Activated T-cell treated with anti-CD3 and anti-CD28 coated beads, Interleukin-2, amount 50 U/mL, for 24 hours (primary cell): ENCODE data around the gene KRTAP16-1.

Experiments
- DNase-seq: peaks from one replicate; pipeline ENCODE4 v3.0.0-alpha.2; 2020
- H3K27ac Mint-ChIP-seq: 2 replicates; pipeline ENCODE4 v1.8.0; 2020; ENCODE audit warnings: mild to moderate bottlenecking, mixed read lengths
- H3K27me3 Mint-ChIP-seq: 2 replicates; pipeline ENCODE4 v1.8.0; 2020; ENCODE audit warnings: mixed read lengths
- H3K36me3 Mint-ChIP-seq: 2 replicates; pipeline ENCODE4 v1.8.0; 2020; ENCODE audit warnings: low read depth, mixed read lengths
- H3K4me1 Mint-ChIP-seq: 2 replicates; pipeline ENCODE4 v1.8.0; 2020; ENCODE audit warnings: low read depth, mixed read lengths
- H3K4me3 Mint-ChIP-seq: 2 replicates; pipeline ENCODE4 v1.8.0; 2020; ENCODE audit warnings: mild to moderate bottlenecking, moderate library complexity, mixed read lengths
- H3K9me3 Mint-ChIP-seq: 2 replicates; pipeline ENCODE4 v1.8.0; 2020; ENCODE audit warnings: mixed read lengths

The KRTAP16-1 gene

DNA sequence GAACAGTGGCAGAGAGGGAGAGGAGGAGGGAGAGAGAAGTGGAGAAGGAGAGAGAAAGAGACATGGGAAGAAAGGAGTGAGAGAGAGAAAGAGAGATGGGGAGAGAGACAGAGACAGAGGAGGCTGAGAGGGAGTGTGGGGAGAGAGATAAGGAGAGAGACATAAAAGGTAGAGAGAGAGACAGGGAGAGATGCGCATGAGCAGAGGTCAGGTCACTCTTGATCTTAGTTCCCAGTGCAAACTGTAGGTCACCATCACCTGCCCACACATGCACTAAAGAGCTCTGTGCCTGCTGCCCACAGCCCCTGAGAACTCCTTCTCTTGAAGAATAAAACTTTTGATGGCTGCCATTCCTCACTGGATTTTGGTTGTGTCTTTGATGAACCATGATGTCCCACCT is 26.6 kb upstream of the KRTAP16-1 start:
- no peak overlapping the region for H3K4me3 Mint-ChIP-seq
- no peak for DNase-seq
- H3K27me3 Mint-ChIP-seq, result no peaks in the 10 kb centered on the region
- H3K36me3 Mint-ChIP-seq, result no peaks in the 10 kb centered on the region
- H3K4me1 Mint-ChIP-seq, result peaks cover 58% of the 10 kb centered on the region
- no peak overlapping the region for H3K27ac Mint-ChIP-seq
- H3K9me3 Mint-ChIP-seq, result no peaks in the 10 kb centered on the region

DNA sequence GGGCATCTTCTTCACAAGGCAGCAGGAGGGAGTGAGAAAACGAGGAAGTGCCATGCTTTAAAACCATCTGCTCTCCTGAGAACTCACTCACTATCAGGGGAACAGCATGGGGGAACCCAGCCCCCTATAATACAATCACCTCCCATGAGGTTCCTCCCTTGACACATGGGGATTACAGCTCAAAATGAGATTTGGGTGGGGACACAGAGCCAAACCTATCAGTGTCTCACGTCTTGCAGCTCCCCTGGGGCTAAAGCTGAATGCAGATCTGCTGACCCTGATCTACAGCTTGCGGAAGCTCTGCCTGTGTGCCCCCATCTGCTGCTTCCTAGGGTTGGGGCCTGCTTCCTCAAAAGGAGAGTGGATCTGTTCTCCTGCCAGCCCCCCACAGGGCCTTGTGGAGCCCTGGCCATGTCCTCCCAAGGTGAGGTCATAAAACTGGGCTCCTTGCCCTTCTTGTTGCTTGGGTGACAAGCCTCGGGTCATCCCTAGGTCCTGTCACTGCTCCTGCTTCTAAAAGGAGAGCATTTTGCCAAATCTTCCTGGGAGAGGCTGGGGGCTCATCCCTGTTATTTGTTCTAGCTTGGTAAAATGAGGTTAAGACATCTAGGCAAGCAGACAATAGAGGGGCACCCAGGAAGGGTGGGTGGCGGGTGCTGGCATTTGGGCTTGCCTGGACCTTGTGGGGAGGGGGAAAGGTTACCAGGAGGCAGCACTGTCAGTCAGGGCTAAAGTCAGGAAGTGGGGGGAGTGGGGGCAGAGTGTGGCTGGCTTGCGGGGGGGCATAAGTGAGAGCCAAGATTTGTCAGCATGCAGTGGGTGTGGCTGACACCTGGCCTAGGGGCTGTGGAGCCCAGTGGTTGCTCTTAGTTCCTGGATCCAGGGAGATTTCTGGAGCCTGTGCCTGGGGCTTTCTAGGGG is 25.5 kb upstream of the KRTAP16-1 start:
- H3K27ac Mint-ChIP-seq, result no peak overlapping the region
- H3K27me3 Mint-ChIP-seq, result no peaks in the 10 kb centered on the region
- no peaks in the 10 kb centered on the region for H3K36me3 Mint-ChIP-seq
- DNase-seq, result no peak
- H3K4me1 Mint-ChIP-seq, result peaks cover 47% of the 10 kb centered on the region
- H3K4me3 Mint-ChIP-seq, result no peak overlapping the region
- no peaks in the 10 kb centered on the region for H3K9me3 Mint-ChIP-seq

DNA sequence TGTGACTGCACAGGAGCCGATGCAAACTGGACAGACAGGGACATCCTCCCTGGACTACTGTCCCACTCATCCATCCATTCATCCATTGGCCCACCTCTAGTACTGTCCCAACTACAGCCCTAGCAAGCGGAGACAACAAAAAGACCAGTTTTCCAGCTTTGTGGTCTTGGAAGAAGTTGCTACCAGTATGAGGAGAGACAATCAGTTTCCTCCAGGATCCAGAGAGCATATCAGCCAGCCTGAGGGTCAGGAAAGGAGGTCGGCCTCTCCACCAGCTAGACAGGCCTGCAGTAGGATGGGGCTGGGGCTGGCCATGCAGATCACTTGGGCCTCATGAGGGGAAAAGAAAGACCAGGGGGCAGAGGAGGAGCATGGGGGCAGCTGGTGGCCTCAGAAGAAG is 24.7 kb upstream of the KRTAP16-1 start:
- H3K9me3 Mint-ChIP-seq, result no peaks in the 10 kb centered on the region
- peaks cover 39% of the 10 kb centered on the region for H3K4me1 Mint-ChIP-seq
- H3K27ac Mint-ChIP-seq, result no peak overlapping the region
- H3K27me3 Mint-ChIP-seq, result no peaks in the 10 kb centered on the region
- H3K36me3 Mint-ChIP-seq, result no peaks in the 10 kb centered on the region
- no peak for DNase-seq
- no peak overlapping the region for H3K4me3 Mint-ChIP-seq

DNA sequence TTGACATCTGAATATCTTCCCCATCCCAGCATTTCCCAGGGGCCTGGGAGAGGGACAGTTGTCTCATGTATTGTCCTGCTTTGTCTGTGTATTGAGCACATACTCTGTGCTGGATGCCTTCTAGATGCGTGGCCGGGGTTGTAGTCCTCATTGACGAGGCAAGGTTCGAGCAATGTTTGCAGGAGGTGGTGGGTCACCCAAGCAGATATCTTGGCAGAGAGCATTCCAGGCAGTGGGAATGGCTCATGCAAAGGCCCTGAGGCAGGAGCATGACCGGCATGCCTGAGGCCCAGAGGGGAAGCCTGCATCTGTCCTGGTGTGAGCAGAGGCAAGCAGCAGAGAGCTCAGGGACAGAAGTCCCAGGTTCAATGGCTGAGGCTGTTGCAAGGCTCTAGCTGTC is 24.0 kb upstream of the KRTAP16-1 start:
- H3K36me3 Mint-ChIP-seq, result no peaks in the 10 kb centered on the region
- no peak for DNase-seq
- H3K4me1 Mint-ChIP-seq, result peaks cover 34% of the 10 kb centered on the region
- H3K4me3 Mint-ChIP-seq, result no peak overlapping the region
- H3K9me3 Mint-ChIP-seq, result no peaks in the 10 kb centered on the region
- no peaks in the 10 kb centered on the region for H3K27me3 Mint-ChIP-seq
- no peak overlapping the region for H3K27ac Mint-ChIP-seq

DNA sequence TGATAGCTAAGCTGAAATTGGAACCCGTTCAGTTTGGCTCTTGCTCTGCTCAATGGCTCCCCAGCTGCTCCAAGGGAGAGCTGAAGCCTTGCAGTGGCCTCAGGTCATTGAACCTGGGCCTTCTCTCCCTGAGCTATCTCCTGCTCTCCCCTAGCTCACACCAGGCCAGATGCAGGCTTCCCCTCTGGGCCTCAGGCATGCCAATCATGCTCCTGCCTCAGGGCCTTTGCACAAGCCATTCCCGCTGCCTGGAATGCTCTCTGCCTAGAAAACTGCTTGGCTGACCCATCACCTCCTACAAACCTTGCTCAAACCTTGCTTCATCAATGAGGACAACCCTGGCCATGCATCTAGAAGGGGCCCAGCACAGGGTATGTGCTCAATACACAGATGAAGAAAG is 23.1 kb upstream of the KRTAP16-1 start:
- Mint-ChIP-seq H3K4me1 (peaks cover 32% of the 10 kb centered on the region), H3K27me3 (no peaks in the 10 kb centered on the region), H3K4me3 (no peak overlapping the region), H3K27ac (no peak overlapping the region), H3K36me3 (no peaks in the 10 kb centered on the region), H3K9me3 (no peaks in the 10 kb centered on the region)
- DNase-seq, result no peak

DNA sequence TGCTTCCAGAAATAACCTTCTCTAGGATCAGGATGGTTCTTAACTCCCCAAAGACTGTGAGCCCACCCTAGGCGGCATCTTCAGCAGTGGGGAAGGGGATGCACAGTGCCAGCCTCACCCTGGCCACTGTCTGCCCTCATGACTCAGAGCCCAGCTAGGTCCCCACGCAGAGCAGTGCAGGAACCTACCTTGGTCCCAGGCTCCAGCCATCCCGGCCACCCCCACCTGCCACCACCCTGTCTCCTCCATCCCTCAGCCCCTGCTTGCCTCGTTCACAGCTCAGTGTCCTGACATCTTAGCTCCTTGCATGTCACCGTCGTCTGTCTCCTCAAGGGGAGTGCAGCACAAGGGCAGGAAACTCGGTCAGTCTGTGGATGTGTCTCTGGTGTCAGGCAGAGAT is 22.5 kb upstream of the KRTAP16-1 start:
- H3K4me3 Mint-ChIP-seq, result no peak overlapping the region
- no peaks in the 10 kb centered on the region for H3K36me3 Mint-ChIP-seq
- no peak overlapping the region for H3K27ac Mint-ChIP-seq
- no peaks in the 10 kb centered on the region for H3K27me3 Mint-ChIP-seq
- no peaks in the 10 kb centered on the region for H3K9me3 Mint-ChIP-seq
- H3K4me1 Mint-ChIP-seq, result peaks cover 37% of the 10 kb centered on the region
- no peak for DNase-seq

DNA sequence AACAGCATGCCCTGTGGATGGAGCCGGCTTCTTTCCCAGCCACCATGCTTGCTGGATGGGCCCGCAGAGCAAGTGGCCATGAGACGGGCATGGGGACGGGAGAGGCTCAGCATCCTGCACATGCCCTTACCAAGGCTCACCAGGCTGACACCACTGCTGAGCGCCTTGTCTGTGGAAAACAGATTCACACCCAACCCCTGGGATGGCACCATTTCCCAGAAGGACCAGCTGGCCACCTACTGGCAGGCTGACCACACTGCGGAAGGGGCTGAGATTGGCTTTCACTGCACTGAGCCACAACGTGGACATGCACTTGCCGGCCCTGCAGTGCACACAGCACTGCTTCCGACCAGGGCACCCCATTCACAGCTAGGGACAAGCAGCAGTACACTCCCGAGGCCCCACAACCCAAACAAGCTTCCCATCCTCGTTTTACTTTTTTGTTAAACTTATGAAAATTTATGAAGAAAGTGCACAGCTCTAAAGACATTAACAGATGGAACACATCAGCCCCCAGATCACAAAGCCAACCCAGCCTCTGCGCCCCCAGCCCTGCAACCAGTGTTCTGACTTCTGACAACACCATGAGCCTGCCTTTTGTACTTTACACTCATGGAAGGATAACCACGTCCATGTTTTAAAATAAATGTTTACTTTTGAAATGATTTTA is 20.3 kb upstream of the KRTAP16-1 start:
- DNase-seq, result no peak
- peaks cover 25% of the 10 kb centered on the region for H3K4me1 Mint-ChIP-seq
- no peak overlapping the region for H3K27ac Mint-ChIP-seq

DNA sequence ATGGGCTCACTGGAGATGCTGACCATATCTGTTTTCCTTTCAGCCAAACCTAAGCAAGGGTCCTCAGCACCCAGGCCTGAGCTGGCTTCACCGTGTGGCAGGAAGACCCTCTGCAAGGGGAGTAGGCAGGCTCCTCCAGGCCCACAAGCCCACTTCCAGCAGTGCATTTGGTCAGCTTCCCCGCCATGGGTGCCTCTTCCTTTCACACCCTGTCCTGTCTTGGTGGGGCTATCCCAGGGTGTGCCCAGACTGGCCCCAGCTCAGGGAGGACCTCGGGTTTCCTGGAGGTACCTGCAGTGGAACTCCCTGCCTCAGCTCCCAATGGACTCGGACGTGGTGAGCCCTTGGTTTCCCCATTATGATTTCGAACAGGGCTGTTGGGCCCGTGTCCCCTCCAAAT is 19.1 kb upstream of the KRTAP16-1 start:
- Mint-ChIP-seq H3K9me3 (no peaks in the 10 kb centered on the region), H3K27ac (no peak overlapping the region), H3K36me3 (no peaks in the 10 kb centered on the region), H3K4me1 (peaks cover 24% of the 10 kb centered on the region), H3K4me3 (no peak overlapping the region), H3K27me3 (no peaks in the 10 kb centered on the region)
- no peak for DNase-seq

More for the DNA sequence above, 20.3 kb upstream of the KRTAP16-1 start:
- H3K9me3 Mint-ChIP-seq, result no peaks in the 10 kb centered on the region
- no peak overlapping the region for H3K4me3 Mint-ChIP-seq
- no peaks in the 10 kb centered on the region for H3K36me3 Mint-ChIP-seq
- H3K27me3 Mint-ChIP-seq, result no peaks in the 10 kb centered on the region

DNA sequence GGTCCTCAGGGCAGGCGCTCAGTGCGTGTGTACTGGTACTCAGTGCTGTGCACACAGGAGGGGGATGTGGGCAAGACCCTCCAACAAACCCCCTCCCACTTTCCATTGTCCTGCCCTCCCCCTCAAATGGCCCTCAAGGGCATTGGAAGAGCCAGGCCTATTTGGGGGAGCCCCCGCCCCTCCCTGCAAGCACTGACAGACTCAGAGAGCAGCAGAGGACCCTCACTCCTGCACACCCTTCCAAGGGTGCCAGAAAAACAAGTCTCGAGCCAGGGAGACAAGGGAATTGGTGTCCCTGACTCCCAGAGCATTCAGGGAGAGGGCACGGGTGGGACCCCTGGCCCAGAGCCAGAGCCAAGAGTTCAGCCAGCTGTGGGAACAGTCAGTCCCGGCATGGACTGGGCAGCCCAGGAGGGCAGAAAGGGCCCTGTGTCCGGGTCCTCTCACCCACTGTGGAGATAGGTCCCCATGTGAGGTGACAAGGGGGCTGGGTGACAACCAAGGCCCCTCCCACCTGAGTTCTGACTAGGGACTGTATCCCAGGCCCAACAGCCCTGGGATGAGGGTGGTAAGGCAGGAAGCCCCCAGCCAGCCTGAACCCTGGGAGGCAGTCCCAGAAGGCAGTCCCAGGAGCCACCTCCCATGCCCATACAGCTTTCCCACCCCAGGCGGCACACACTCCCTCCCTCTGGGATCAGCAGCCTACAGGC is 18.5 kb upstream of the KRTAP16-1 start:
- Mint-ChIP-seq H3K36me3 (no peaks in the 10 kb centered on the region), H3K27ac (no peak overlapping the region), H3K4me3 (no peak overlapping the region), H3K9me3 (no peaks in the 10 kb centered on the region), H3K27me3 (no peaks in the 10 kb centered on the region), H3K4me1 (peaks cover 27% of the 10 kb centered on the region)
- DNase-seq, result no peak

DNA sequence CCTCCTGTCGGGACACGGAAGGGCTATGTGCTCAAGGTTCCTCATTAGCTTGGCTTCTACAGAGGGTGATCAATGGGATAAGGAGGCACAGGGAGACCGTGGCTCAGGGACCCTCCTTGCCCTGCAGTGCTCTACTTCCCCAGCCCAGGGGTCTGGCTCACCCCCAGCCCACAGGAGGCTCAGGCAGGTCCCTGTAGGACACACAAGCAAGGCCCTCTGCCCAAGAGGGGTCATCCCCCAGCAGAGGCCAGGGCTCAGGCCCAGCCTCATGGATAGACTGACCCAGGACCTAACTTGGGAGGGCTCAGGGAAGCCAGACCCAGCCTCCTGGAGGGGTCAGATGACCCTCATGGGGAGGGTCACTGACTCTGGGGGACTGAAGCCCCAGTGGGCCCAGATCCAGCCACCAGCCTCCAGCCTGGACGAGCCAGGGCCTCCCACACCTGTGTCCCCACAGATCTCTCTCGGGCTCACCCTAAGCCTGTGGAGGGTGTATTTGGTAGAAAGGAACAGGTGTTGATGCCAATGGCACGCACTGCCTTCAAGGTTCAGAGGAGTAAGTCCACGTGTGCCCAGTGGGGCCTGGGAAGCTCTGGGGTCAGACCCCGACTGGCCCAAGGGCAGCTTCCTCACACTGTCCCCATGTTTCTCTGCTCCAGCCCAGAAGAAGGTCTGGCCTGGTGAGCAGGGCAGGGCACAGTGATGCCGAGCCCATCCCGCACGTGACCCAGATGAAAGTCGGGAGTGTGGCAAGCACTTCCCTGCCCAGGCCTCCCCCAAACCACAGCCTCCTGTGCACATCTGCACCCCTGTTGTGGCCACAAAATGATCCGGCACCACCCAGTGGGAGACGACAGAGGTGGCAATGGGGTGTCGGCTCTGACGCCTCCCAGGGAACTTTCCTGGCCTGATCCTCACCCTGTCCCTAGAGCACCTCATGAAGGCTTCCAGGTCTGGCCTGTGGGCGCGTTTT is 17.4 kb upstream of the KRTAP16-1 start:
- Mint-ChIP-seq H3K27ac (no peak overlapping the region), H3K4me3 (no peak overlapping the region), H3K4me1 (peaks cover 29% of the 10 kb centered on the region), H3K36me3 (no peaks in the 10 kb centered on the region), H3K27me3 (no peaks in the 10 kb centered on the region), H3K9me3 (no peaks in the 10 kb centered on the region)
- no peak for DNase-seq

DNA sequence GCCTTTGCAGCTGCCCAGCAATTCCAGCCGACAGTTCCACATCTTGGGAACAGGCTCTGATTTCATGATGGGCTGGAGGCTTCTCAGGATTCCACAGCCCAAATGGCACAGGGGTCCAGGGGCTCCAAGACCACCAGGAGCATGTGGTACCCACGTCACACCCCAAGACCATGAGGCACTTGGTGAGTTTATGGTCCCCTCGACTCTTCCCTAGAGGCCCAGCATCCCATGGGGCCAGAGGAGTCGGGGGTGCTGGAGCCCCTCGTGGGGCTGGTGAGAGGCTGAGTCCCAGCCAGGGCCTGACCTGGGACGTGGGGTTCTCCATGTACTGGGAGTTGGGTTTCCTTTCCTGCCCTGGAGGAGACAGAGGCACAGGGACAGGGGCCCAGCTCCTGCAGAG is 16.5 kb upstream of the KRTAP16-1 start:
- H3K36me3 Mint-ChIP-seq, result no peaks in the 10 kb centered on the region
- H3K27ac Mint-ChIP-seq, result no peak overlapping the region
- DNase-seq, result no peak
- H3K4me3 Mint-ChIP-seq, result no peak overlapping the region
- H3K4me1 Mint-ChIP-seq, result peaks cover 29% of the 10 kb centered on the region
- H3K27me3 Mint-ChIP-seq, result no peaks in the 10 kb centered on the region
- H3K9me3 Mint-ChIP-seq, result peaks cover 1% of the 10 kb centered on the region

DNA sequence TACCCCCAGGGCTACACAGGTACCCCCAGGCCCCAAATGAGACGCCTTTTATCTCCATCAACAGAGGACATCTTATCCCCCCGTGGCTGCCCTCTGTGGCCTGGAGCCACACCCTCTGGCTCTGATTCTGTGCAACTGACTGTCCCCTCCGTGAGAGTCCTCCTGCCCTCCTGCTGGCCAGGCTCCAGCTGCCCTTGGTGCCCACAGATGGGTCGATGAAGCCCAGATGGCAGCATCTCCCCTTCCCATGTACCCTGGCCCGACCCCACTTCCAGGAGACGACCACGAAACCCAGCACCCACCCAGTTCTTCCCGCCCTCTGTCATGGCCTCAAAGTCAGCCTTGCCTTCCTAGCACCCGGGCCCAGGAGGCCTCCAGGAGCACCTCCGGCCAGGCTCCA is 16.0 kb upstream of the KRTAP16-1 start:
- peaks cover 29% of the 10 kb centered on the region for H3K4me1 Mint-ChIP-seq
- H3K36me3 Mint-ChIP-seq, result no peaks in the 10 kb centered on the region
- no peak overlapping the region for H3K27ac Mint-ChIP-seq
- peaks cover 4% of the 10 kb centered on the region for H3K9me3 Mint-ChIP-seq
- DNase-seq, result no peak
- no peak overlapping the region for H3K4me3 Mint-ChIP-seq
- H3K27me3 Mint-ChIP-seq, result no peaks in the 10 kb centered on the region

DNA sequence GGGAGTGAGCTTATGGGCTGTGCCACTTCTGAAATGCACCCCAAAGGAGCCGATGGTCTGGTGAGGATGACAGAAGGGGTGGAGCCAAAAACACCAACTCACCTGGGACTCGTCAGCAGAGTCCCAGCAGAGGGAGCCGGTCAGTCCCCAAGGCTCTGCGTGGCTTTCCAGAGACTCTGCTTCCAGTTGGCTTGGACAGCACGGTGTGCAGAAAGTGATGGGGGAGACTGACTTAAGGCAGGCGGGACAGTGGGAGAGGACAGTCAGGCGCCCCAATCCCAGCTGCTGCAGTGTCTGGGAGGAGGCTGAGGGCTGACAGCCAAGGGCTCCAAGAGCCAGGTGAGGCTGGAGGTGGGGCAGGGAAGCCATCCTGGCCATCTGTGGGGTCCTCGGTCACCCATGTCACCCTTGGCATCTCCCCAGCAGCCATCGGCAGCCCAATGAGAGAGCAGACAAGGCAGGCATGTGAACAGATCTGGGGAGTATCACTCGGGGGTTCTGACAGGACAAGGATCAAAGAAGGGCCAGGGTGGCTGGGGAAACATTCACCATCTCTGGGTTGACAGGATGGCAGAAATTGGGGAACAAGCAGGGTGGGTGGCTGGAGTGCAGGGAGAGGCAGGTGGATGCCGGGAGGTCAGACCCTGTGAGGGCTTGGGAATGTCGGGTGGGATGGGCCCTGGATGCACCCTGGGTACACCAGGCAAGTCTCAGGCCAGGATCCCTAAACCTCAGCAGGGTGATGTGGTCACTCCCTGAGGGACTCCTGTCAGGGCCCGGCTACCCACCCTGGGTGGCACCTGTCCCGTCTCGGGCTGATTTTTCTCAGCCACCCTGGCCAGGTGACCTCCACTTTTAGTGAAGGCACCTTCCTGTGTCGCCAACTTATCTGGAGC is 15.3 kb upstream of the KRTAP16-1 start:
- H3K27me3 Mint-ChIP-seq, result no peaks in the 10 kb centered on the region
- H3K4me1 Mint-ChIP-seq, result peaks cover 29% of the 10 kb centered on the region
- peaks cover 10% of the 10 kb centered on the region for H3K9me3 Mint-ChIP-seq
- no peak overlapping the region for H3K4me3 Mint-ChIP-seq
- DNase-seq, result no peak
- no peaks in the 10 kb centered on the region for H3K36me3 Mint-ChIP-seq
- no peak overlapping the region for H3K27ac Mint-ChIP-seq
